ENCODE data around the gene ETV4. TPM values are rescaled to one million over a fixed set of nuclear protein-coding genes. Genes with fewer than 3 reads are reported as not detected.

Gene ETV4
- polyA plus RNA-seq, 1 of the 3 experiments (the other 2 are of a cell fraction) = 33.2 TPM

DNA sequence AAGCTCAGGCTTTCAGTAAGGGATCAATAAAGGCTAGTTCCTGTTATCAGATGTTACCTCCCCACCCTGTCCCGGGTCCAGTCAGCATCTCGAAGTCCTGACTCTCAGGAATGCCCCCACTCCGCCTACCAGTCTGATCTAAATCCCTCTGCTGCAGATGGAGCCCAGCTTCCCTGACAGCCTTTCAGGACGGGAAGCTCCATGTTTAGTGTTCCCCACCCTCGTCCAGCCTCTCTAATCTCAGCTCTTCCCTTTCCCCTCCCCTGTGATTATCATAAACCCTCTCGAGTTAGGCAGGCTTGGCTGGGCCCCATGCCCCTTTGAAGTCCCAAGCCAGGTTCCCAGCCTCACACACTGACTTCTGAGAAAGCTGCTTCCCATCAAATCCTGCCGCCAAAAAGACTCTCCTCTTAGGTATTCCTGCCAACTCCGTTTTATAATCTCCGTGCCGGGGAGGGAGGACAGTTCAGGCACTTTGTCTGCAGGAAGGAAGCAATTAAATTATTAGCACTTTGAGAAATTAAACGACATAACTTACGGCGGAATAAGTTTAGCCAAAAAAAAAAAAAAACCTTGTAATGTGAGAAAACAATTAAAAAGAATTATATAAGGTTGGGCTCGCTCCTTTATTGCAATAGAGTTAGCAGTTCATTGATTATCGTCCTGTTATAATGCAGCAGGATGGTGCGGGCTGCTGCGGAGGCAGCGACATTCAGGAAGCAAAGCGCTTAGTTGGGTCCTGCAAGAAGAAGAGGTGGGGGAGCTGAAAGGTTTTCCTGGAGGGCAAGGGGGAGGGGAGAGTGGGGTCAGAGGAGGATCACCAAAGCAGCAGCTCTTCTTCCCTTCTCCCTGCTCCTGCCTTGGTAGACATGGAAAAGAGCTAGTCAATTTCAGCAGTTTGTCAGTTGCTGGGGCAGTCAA is 16.8 kb upstream of the ETV4 start:
- Histone ChIP-seq H3K79me2 (ENCODE audit: insufficient read depth) (no peaks in the 10 kb centered on the region), H3K4me3 (ENCODE audit: low read depth in 2 of 2, low read length in 1 of 2) (no peak overlapping the region), H3K27ac (ENCODE audit: low read depth in 2 of 2, low read length in 1 of 2) (no peak overlapping the region), H3K9me2 (no peaks in the 10 kb centered on the region), H3F3A (replicated peaks; ENCODE audit: insufficient read depth) (no peaks in the 10 kb centered on the region), H2AFZ (ENCODE audit: low read depth) (no peak overlapping the region), H4K20me1 (ENCODE audit: insufficient read depth) (no peaks in the 10 kb centered on the region), H3K4me1 (ENCODE audit: control insufficient read depth in 1 of 2, insufficient read depth in 2 of 2, low read depth in 1 of 2, low read length in 1 of 2) (no peaks in the 10 kb centered on the region), H3K4me2 (no peak overlapping the region), H3K9me3 (no peaks in the 10 kb centered on the region), H3K27me3 (ENCODE audit: insufficient read depth) (no peaks in the 10 kb centered on the region), H3K9ac (no peak overlapping the region), H3K36me3 (replicated peaks in 1 of 2; ENCODE audit: control insufficient read depth in 1 of 2, insufficient read depth in 2 of 2, low read length in 1 of 2) (no peaks in the 10 kb centered on the region)
- WGBS (ENCODE audit: low lambda C conversion rate) = 76% methylated on average over 19 of the region's 19 CpGs
- DNase-seq = no peak
- TF ChIP-seq EZH2phosphoT487 (IDR thresholded peaks at IDR 0.05; ENCODE audit: borderline replicate concordance, low read depth) = no peak
- no peak for TF ChIP-seq JUND (IDR thresholded peaks at IDR 0.05)
- TF ChIP-seq FOXM1 (IDR thresholded peaks at IDR 0.05; ENCODE audit: low read depth) = no peak
- TF ChIP-seq POLR2AphosphoS5 (IDR thresholded peaks at IDR 0.05; ENCODE audit: low read depth, low read length) = no peak
- ChIA-PET CTCF (interaction anchor here (0.7 to 2.1 kb wide), 5 partner anchors 13 to 198 kb away, joined by 3 to 8 read pairs (median 4); no protein-coding TSS in a partner anchor), POLR2A (no interaction called here)

DNA sequence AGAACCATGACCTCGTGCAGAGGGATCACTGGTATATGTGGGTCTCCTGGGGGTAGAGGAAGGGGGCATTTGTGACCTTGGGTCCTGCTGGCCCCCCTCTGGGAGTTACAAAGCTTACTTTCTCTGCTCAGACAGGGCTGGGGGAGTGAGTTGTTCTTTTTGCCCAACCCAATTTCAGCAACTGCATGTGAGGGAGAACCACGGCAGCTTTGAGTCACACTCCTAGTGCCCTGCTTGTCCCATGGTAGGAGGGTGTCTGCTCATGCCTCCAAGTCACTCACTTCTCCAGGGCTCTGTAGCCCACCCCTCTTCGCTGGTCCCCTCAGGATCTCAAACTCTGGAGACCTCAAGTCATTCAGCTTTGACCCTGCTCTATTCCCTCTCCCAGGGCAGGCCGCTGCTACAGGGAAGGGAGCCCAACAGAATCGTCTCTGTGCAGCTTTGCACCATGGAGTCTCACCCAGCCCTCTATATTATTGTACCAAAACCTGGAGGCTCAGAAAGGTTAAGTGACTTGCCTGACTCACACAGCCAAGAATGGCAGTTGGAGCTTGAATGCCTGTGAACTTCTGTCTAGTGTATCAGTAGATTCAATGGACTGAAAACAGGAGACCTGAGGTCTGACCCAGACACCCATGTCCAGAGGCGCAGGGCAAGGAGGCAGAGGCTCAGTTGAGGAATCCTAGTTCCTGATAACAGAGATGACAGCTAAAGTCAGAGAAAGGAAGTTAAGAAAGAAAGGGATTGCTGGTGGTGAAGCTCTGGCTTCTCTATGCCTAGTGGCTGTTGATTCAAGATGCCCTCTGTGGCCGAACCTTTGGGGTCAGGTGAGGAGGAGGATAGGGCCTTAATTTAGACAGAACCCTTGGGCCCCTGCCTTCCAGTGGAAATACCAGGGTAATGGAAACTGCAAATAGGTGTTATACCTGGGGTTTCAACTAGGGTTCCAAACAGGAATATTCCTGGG is 14.6 kb upstream of the ETV4 start:
- no peaks in the 10 kb centered on the region for H3F3A ChIP-seq (replicated peaks; ENCODE audit: insufficient read depth)
- H3K79me2 ChIP-seq (ENCODE audit: insufficient read depth) = no peaks in the 10 kb centered on the region
- no peak overlapping the region for H3K4me2 ChIP-seq
- TF ChIP-seq SMC3 (IDR thresholded peaks at IDR 0.05; ENCODE audit: low read depth, low read length) = no peak
- 84% methylated on average over 7 of the region's 7 CpGs for WGBS (ENCODE audit: low lambda C conversion rate)
- H3K36me3 ChIP-seq (replicated peaks in 1 of 2; ENCODE audit: control insufficient read depth in 1 of 2, insufficient read depth in 2 of 2, low read length in 1 of 2) = no peaks in the 10 kb centered on the region
- no peaks in the 10 kb centered on the region for H3K9me3 ChIP-seq
- H4K20me1 ChIP-seq (ENCODE audit: insufficient read depth) = no peaks in the 10 kb centered on the region
- no peak for DNase-seq
- POLR2A ChIA-PET = no interaction called here
- CTCF ChIA-PET = interaction anchor here (1.2 to 3.2 kb wide), 5 partner anchors 14 to 222 kb away, joined by 3 to 14 read pairs (median 4); no protein-coding TSS in a partner anchor
- H3K27ac ChIP-seq (ENCODE audit: low read depth in 2 of 2, low read length in 1 of 2) = no peak overlapping the region
- H3K9ac ChIP-seq = no peak overlapping the region
- no peaks in the 10 kb centered on the region for H3K4me1 ChIP-seq (ENCODE audit: control insufficient read depth in 1 of 2, insufficient read depth in 2 of 2, low read depth in 1 of 2, low read length in 1 of 2)
- no peak overlapping the region for H2AFZ ChIP-seq (ENCODE audit: low read depth)
- no peak overlapping the region for H3K4me3 ChIP-seq (ENCODE audit: low read depth in 2 of 2, low read length in 1 of 2)
- no peaks in the 10 kb centered on the region for H3K9me2 ChIP-seq
- H3K27me3 ChIP-seq (ENCODE audit: insufficient read depth) = no peaks in the 10 kb centered on the region

DNA sequence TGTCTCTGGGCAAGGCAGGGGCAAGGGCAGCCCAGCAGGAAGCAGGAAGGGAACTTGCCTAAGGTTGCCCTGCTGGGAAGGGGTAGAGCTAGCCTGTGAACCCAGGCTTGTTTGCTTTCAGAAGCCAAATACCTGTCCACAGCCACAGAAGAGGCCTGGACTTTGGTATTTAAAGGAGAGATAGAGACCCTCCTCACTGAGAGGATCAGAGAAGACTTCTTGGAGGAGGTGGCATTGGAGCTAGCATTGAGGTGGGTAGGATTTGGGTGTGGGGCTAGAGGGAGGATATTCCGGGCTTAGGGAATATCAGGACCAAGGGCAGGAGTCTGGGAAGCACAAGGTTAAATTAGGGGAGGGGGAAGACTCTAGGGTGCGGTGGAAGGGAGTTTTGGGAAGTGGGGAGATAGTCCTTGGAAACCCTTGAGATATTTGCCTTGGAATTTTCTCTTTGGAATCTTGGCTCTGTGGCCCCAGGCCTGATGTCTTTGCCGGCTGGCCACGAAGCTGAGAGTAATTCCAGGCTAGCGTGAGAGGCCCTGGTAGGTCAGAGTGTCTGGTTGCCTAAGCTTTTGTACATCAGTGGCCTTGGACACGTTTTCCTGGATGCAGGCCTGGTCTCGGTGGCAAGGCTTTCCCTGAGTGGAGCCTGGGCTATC is 13.1 kb upstream of the ETV4 start:
- no peaks in the 10 kb centered on the region for H3K4me1 ChIP-seq (ENCODE audit: control insufficient read depth in 1 of 2, insufficient read depth in 2 of 2, low read depth in 1 of 2, low read length in 1 of 2)
- WGBS (ENCODE audit: low lambda C conversion rate) = 85% methylated on average over 7 of the region's 7 CpGs
- TF ChIP-seq JUND (IDR thresholded peaks at IDR 0.05) (no peak), CHD2 (IDR thresholded peaks at IDR 0.05; ENCODE audit: low read length, partially characterized antibody) (no peak), NRF1 (IDR thresholded peaks at IDR 0.05; ENCODE audit: low read depth, low read length) (no peak), IRF3 (IDR thresholded peaks at IDR 0.05; ENCODE audit: low read depth, low read length) (no peak), EP300 (IDR thresholded peaks at IDR 0.05; ENCODE audit: borderline replicate concordance in 1 of 2, low read depth in 1 of 2, low read length in 1 of 2) (no peak), MEF2A (IDR thresholded peaks at IDR 0.05; ENCODE audit: borderline replicate concordance, low read depth) (no peak), RCOR1 (IDR thresholded peaks at IDR 0.05; ENCODE audit: low read length) (no peak), GATA2 (CRISPR knock-in tag; IDR thresholded peaks at IDR 0.05) (no peak), FOSL2 (IDR thresholded peaks at IDR 0.05; ENCODE audit: borderline replicate concordance, low read depth) (no peak), YY1 (IDR thresholded peaks at IDR 0.05; ENCODE audit: low read depth) (no peak)
- TF ChIP-seq, protein P1, sequence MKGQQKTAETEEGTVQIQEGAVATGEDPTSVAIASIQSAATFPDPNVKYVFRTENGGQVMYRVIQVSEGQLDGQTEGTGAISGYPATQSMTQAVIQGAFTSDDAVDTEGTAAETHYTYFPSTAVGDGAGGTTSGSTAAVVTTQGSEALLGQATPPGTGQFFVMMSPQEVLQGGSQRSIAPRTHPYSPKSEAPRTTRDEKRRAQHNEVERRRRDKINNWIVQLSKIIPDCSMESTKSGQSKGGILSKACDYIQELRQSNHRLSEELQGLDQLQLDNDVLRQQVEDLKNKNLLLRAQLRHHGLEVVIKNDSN (IDR thresholded peaks at IDR 0.05; ENCODE audit: borderline replicate concordance, low read depth) = no peak

More for the DNA sequence above, 13.1 kb upstream of the ETV4 start:
- Histone ChIP-seq H3K79me2 (ENCODE audit: insufficient read depth) (no peaks in the 10 kb centered on the region), H3K4me3 (ENCODE audit: low read depth in 2 of 2, low read length in 1 of 2) (no peak overlapping the region), H3K27ac (ENCODE audit: low read depth in 2 of 2, low read length in 1 of 2) (no peak overlapping the region), H3K36me3 (replicated peaks in 1 of 2; ENCODE audit: control insufficient read depth in 1 of 2, insufficient read depth in 2 of 2, low read length in 1 of 2) (no peaks in the 10 kb centered on the region), H3K9ac (no peak overlapping the region), H4K20me1 (ENCODE audit: insufficient read depth) (no peaks in the 10 kb centered on the region), H3K9me2 (no peaks in the 10 kb centered on the region), H3K4me2 (no peak overlapping the region), H3K27me3 (ENCODE audit: insufficient read depth) (no peaks in the 10 kb centered on the region), H2AFZ (ENCODE audit: low read depth) (no peak overlapping the region), H3F3A (replicated peaks; ENCODE audit: insufficient read depth) (no peaks in the 10 kb centered on the region), H3K9me3 (no peaks in the 10 kb centered on the region)
- POLR2A ChIA-PET = no interaction called here
- CTCF ChIA-PET = interaction anchor here (1.6 to 3.2 kb wide), 3 partner anchors 17 to 202 kb away, joined by 4 to 14 read pairs (median 13); no protein-coding TSS in a partner anchor
- DNase-seq = no peak
